GM18505 (cell line): ENCODE measurements around the gene MDFIC.

Source experiments
- ATAC-seq: cut with Tn5 transposase; IDR thresholded peaks from one replicate; pipeline ENCODE4 v1.9.1; 2021; ENCODE audit not compliant: unreplicated experiment
- POLR2A ChIP-seq: IDR thresholded peaks from 4 replicates; pipeline ENCODE4 v1.6.1; 2011; ENCODE audit warnings: borderline replicate concordance; ENCODE audit not compliant: insufficient read depth, insufficient read length; ENCODE audit errors: extremely low read depth

The MDFIC gene

GRCh38 chr7:114944745-114945625, 23.1 kb downstream of the MDFIC start:
- no peak for TF ChIP-seq POLR2A
- no peak for ATAC-seq

- no peak for TF ChIP-seq POLR2A
These were observed 27.3 kb downstream of the MDFIC start for GRCh38 chr7:114949231-114949630.

GRCh38 chr7:114952296-114952695, 30.4 kb downstream of the MDFIC start:
- no peak for TF ChIP-seq POLR2A
- no peak for ATAC-seq

More at GRCh38 chr7:114949231-114949630, 27.3 kb downstream of the MDFIC start:
- ATAC-seq = no peak

GRCh38 chr7:114953724-114954123, 31.8 kb downstream of the MDFIC start:
- ATAC-seq = no peak
- TF ChIP-seq POLR2A = no peak

- peak; percentile 45 for ATAC-seq
- no peak for TF ChIP-seq POLR2A
These were observed 34.8 kb downstream of the MDFIC start for GRCh38 chr7:114956702-114957101.

- no peak for ATAC-seq
- TF ChIP-seq POLR2A = no peak
These were observed 35.5 kb downstream of the MDFIC start for GRCh38 chr7:114957444-114957843.

GRCh38 chr7:114959931-114960330, 38.0 kb downstream of the MDFIC start:
- no peak for TF ChIP-seq POLR2A
- peak; percentile 80 for ATAC-seq

GRCh38 chr7:114962441-114962840, 40.5 kb downstream of the MDFIC start:
- TF ChIP-seq POLR2A = no peak
- no peak for ATAC-seq

GRCh38 chr7:114966156-114966555, 44.3 kb downstream of the MDFIC start:
- no peak for TF ChIP-seq POLR2A
- ATAC-seq = no peak

- no peak for TF ChIP-seq POLR2A
- no peak for ATAC-seq
These were observed 47.2 kb downstream of the MDFIC start for GRCh38 chr7:114969096-114969495.

- ATAC-seq = no peak
- TF ChIP-seq POLR2A = no peak
These were observed 48.4 kb downstream of the MDFIC start for GRCh38 chr7:114970308-114970707.

- TF ChIP-seq POLR2A = no peak
- ATAC-seq = no peak
These were observed 48.8 kb downstream of the MDFIC start for GRCh38 chr7:114970732-114971131.

GRCh38 chr7:114972567-114972966, 50.7 kb downstream of the MDFIC start:
- no peak for TF ChIP-seq POLR2A
- no peak for ATAC-seq

GRCh38 chr7:114973147-114973546, 51.3 kb downstream of the MDFIC start:
- ATAC-seq = no peak
- TF ChIP-seq POLR2A = no peak
